RPMI7951 (cell line): ENCODE results near the gene WDR62. TPM values are rescaled to one million over a fixed set of nuclear protein-coding genes. Genes with fewer than 3 reads are reported as not detected.

Experiments
- DNase-seq: peaks from one replicate; pipeline ENCODE4 v3.0.0-alpha.2; 2012; ENCODE audit warnings: low read depth
- total RNA-seq: library from RNA; depleted of rRNA; stranded (reverse); fragments of >200 nt; shearing (Covaris generic); gene quantifications from 2 replicates; pipeline ENCODE4 v1.2.3, GENCODE V29; 2014; rRNA removed

The WDR62 gene
- total RNA-seq, 1 experiment from 2014 or later, result 16.1 TPM

- peak; percentile 62 for DNase-seq
These were observed 85.8 kb downstream of the WDR62 start for GRCh38 chr19:36140304-36141038.

GRCh38 chr19:36141039-36141927 lies 86.6 kb downstream of the WDR62 start:
- DNase-seq, result peak; percentile 78

GRCh38 chr19:36142046-36142445 lies 87.3 kb downstream of the WDR62 start:
- no peak for DNase-seq

- DNase-seq, result no peak
These were observed 87.8 kb downstream of the WDR62 start for GRCh38 chr19:36142496-36142895.

- no peak for DNase-seq
These were observed 89.9 kb downstream of the WDR62 start for GRCh38 chr19:36144624-36145023.

- no peak for DNase-seq
These were observed 95.1 kb downstream of the WDR62 start for GRCh38 chr19:36149673-36150406.

GRCh38 chr19:36150586-36150985 lies 95.9 kb downstream of the WDR62 start:
- no peak for DNase-seq

GRCh38 chr19:36151144-36152018 lies 96.7 kb downstream of the WDR62 start:
- no peak for DNase-seq

- no peak for DNase-seq
These were observed 97.3 kb downstream of the WDR62 start for GRCh38 chr19:36152019-36152351.

GRCh38 chr19:36152352-36153091 lies 97.8 kb downstream of the WDR62 start, which contains the start of gene COX7A1:
Gene COX7A1 (minus strand): TSS chr19:36152447. CDS start chr19:36152407, 40 bp downstream.
- peak; percentile 42 for DNase-seq

- DNase-seq, result no peak
These were observed 98.4 kb downstream of the WDR62 start for GRCh38 chr19:36153126-36153525.

Other genes with a start within 250 kb of the WDR62 start
- not detected in 2 replicates for gene PRODH2, start 242.1 kb upstream of the WDR62 start, total RNA-seq
- gene NPHS1, start 202.4 kb upstream of the WDR62 start, total RNA-seq, result not detected in 2 replicates
- 0.10 TPM in 1 of 2 replicates, not detected in the other for gene KIRREL2, start 198.0 kb upstream of the WDR62 start, total RNA-seq
- gene APLP1, start 186.3 kb upstream of the WDR62 start, total RNA-seq, result 15.3 and 18.9 TPM in 2 replicates
- gene NFKBID, start 154.4 kb upstream of the WDR62 start, total RNA-seq, result 3.7 and 7.1 TPM in 2 replicates
- gene HCST, start 152.4 kb upstream of the WDR62 start, total RNA-seq, result 1.9 TPM in 1 of 2 replicates, not detected in the other
- gene TYROBP, start 146.6 kb upstream of the WDR62 start, total RNA-seq, result not detected in 2 replicates
- gene LRFN3, start 118.5 kb upstream of the WDR62 start, total RNA-seq, result 4.2 and 5.5 TPM in 2 replicates
- 25.8 and 34.0 TPM in 2 replicates for gene SDHAF1, start 59.7 kb upstream of the WDR62 start, total RNA-seq
- not detected in 2 replicates for gene SYNE4, start 46.1 kb upstream of the WDR62 start, total RNA-seq
- gene ALKBH6, start 40.7 kb upstream of the WDR62 start, total RNA-seq, result 34.1 and 39.8 TPM in 2 replicates
- 1.7 and 2.0 TPM in 2 replicates for gene CLIP3, start 22.0 kb upstream of the WDR62 start, total RNA-seq
- 5.4 and 5.9 TPM in 2 replicates for gene THAP8, start 612 bp upstream of the WDR62 start, total RNA-seq
- gene OVOL3, start 56.2 kb downstream of the WDR62 start, total RNA-seq, result not detected in 2 replicates
- gene POLR2I, start 60.0 kb downstream of the WDR62 start, total RNA-seq, result 137 and 167 TPM in 2 replicates
- 317 and 522 TPM in 2 replicates for gene TBCB, start 60.6 kb downstream of the WDR62 start, total RNA-seq
- 526 and 543 TPM in 2 replicates for gene CAPNS1, start 85.2 kb downstream of the WDR62 start, total RNA-seq
- 6.1 and 7.0 TPM in 2 replicates for gene COX7A1, start 97.5 kb downstream of the WDR62 start, total RNA-seq
- gene ZNF565, start 159.8 kb downstream of the WDR62 start, total RNA-seq, result 2.6 and 3.6 TPM in 2 replicates
- gene ZNF146, start 160.2 kb downstream of the WDR62 start, total RNA-seq, result 103 and 114 TPM in 2 replicates